C4-2B (cell line): ENCODE measurements around the gene PEX11B.
"Not testable (repeated sequence)": the region's sequence is repeated elsewhere in the genome, so short reads cannot be mapped to it uniquely, and the experiment has no call there.

ENCODE experiments used
- ZFX ChIP-seq: fragments of 450-650 bp; IDR thresholded peaks from 2 replicates; pipeline ENCODE4 v1.6.1; 2017
- TF ChIP-seq, protein P1 (sequence below): fragments of 450-650 bp; conservative IDR thresholded peaks from 2 replicates; pipeline ENCODE4 v1.5.1; 2017; ENCODE audit warnings: mild to moderate bottlenecking

DNA sequence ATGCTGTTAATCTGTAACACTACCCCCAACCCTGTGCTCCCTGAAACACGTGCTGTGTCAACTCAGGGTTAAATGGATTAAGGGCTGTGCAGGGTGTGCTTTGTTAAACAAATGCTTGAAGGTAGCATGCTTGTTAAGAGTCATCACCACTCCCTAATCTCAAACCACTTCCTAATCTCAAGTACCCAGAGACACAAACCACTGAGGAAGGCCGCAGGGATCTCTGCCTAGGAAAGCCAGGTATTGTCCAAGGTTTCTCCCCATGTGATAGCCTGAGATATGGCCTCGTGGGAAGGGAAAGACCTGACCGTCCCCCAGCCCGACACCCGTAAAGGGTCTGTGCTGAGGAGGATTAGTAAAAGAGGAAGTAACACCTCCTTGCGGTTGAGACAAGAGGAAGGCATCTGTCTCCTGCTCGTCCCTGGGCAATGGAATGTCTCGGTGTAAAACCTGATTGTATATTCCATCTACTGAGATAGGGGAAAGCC, 14.0 kb upstream of the PEX11B start:
- TF ChIP-seq, protein P1, sequence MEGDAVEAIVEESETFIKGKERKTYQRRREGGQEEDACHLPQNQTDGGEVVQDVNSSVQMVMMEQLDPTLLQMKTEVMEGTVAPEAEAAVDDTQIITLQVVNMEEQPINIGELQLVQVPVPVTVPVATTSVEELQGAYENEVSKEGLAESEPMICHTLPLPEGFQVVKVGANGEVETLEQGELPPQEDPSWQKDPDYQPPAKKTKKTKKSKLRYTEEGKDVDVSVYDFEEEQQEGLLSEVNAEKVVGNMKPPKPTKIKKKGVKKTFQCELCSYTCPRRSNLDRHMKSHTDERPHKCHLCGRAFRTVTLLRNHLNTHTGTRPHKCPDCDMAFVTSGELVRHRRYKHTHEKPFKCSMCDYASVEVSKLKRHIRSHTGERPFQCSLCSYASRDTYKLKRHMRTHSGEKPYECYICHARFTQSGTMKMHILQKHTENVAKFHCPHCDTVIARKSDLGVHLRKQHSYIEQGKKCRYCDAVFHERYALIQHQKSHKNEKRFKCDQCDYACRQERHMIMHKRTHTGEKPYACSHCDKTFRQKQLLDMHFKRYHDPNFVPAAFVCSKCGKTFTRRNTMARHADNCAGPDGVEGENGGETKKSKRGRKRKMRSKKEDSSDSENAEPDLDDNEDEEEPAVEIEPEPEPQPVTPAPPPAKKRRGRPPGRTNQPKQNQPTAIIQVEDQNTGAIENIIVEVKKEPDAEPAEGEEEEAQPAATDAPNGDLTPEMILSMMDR = not testable (repeated sequence)
- not testable (repeated sequence) for TF ChIP-seq ZFX
